PFSK-1 (cell line): Measurements from ENCODE around the gene GAS6.

Experiments used
- FOXP2 ChIP-seq: optimal IDR thresholded peaks from 2 replicates; pipeline ENCODE3; 2011; ENCODE audit warnings: borderline replicate concordance, control low read depth, inconsistent platforms; ENCODE audit not compliant: insufficient read depth; ENCODE audit errors: extremely low read length, extremely low read depth
- POLR2AphosphoS5 ChIP-seq: IDR thresholded peaks from 2 replicates; pipeline ENCODE4 v1.6.1; 2012; ENCODE audit warnings: low read depth, mild to moderate bottlenecking, control low read depth, low read length, moderate library complexity
- SIN3A ChIP-seq: IDR thresholded peaks from 2 replicates; pipeline ENCODE4 v1.6.1; 2012; ENCODE audit warnings: mild to moderate bottlenecking, low read length, moderate library complexity, borderline replicate concordance; ENCODE audit not compliant: insufficient read depth
- TAF1 ChIP-seq: IDR thresholded peaks from 2 replicates; pipeline ENCODE4 v1.6.1; 2012; ENCODE audit warnings: low read length, control low read depth, borderline replicate concordance; ENCODE audit not compliant: insufficient read depth
- TF ChIP-seq, protein P1 (sequence below), 2 experiments: IDR thresholded peaks; 2 replicates each; pipeline versions ENCODE4 v1.6.1 to v1.8.0; 2011 to 2012; ENCODE audit warnings: low read depth in 2 of 2, low read length in 2 of 2, control low read depth in 1 of 2, inconsistent platforms in 1 of 2, mild to moderate bottlenecking in 1 of 2, moderate library complexity in 1 of 2; ENCODE audit not compliant: insufficient read depth in 1 of 2

- TF ChIP-seq, protein P1, sequence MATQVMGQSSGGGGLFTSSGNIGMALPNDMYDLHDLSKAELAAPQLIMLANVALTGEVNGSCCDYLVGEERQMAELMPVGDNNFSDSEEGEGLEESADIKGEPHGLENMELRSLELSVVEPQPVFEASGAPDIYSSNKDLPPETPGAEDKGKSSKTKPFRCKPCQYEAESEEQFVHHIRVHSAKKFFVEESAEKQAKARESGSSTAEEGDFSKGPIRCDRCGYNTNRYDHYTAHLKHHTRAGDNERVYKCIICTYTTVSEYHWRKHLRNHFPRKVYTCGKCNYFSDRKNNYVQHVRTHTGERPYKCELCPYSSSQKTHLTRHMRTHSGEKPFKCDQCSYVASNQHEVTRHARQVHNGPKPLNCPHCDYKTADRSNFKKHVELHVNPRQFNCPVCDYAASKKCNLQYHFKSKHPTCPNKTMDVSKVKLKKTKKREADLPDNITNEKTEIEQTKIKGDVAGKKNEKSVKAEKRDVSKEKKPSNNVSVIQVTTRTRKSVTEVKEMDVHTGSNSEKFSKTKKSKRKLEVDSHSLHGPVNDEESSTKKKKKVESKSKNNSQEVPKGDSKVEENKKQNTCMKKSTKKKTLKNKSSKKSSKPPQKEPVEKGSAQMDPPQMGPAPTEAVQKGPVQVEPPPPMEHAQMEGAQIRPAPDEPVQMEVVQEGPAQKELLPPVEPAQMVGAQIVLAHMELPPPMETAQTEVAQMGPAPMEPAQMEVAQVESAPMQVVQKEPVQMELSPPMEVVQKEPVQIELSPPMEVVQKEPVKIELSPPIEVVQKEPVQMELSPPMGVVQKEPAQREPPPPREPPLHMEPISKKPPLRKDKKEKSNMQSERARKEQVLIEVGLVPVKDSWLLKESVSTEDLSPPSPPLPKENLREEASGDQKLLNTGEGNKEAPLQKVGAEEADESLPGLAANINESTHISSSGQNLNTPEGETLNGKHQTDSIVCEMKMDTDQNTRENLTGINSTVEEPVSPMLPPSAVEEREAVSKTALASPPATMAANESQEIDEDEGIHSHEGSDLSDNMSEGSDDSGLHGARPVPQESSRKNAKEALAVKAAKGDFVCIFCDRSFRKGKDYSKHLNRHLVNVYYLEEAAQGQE (IDR thresholded peaks at IDR 0.05; ENCODE audit: insufficient read depth in 1 of 2, low read depth in 2 of 2, low read length in 2 of 2), result no peak
- TF ChIP-seq POLR2AphosphoS5, result no peak
- no peak for TF ChIP-seq SIN3A
- no peak for TF ChIP-seq TAF1
- TF ChIP-seq FOXP2, result no peak
Observed at GRCh38 chr13:113808058-113808834, 55.6 kb downstream of the GAS6 start.
